ENCODE results near the gene MAZ. TPM values are rescaled to one million over a fixed set of nuclear protein-coding genes. Genes with fewer than 3 reads are reported as not detected.

The MAZ gene
- total and polyA plus RNA-seq, 8 donors = 11.7 to 865 (median 110) TPM

DNA sequence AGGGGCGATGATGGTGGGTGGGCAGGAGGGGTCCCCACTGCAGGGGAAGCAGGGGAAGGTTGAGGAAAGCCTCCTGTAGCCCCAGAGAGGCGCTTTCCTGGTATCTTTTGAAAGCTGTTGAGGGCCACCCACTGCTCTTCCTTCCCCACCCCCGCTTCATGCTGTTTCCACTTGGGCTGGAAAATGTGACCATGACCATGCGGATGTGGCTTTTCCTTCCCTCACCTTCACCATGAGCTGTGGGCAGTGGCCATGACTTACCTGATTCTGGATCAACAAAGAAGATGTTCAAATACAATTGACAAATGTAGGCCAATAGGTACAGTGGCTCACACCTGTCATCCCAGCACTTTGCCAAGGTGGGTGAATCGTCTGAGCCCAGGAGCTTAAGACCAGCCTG lies 27.8 kb downstream of the MAZ start:
- H3K36me3 ChIP-seq = peaks cover 72 to 96% (median 95%) of the 10 kb centered on the region in 4 donors

DNA sequence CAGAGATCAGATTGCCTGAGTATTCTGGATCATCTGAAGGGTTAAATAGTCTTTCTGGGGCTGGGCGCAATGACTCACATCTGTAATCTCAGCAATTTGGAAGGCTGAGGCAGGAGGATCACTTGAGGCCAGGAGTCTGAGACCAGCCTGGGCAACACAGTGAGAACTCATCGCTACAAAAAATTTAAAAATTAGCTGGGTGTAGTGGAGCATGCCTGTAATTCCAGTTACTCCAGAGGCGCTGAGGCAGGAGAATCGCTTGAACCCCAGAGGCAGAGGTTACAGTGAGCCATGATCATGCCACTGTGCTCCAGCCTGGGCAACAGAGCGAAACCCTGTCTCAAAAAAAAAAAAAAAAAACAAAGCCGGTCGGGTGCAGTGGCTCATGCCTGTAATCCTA lies 29.6 kb downstream of the MAZ start:
- Histone ChIP-seq H3K9me3 (no peaks in the 10 kb centered on the region), H3K36me3 (peaks cover 85 to 100% (median 100%) of the 10 kb centered on the region in 4 donors), H3K27me3 (no peaks in the 10 kb centered on the region), H3K27ac (no peak overlapping the region), H3K4me1 (peaks cover 0 to 5% (median 1%) of the 10 kb centered on the region in 4 donors), H3K4me3 (no peak overlapping the region)
- TF ChIP-seq EP300 (IDR thresholded peaks at IDR 0.05) (no peak), POLR2A (IDR thresholded peaks at IDR 0.05) (no peak), POLR2AphosphoS5 (IDR thresholded peaks at IDR 0.05) (no peak)
- TF ChIP-seq, protein P1, sequence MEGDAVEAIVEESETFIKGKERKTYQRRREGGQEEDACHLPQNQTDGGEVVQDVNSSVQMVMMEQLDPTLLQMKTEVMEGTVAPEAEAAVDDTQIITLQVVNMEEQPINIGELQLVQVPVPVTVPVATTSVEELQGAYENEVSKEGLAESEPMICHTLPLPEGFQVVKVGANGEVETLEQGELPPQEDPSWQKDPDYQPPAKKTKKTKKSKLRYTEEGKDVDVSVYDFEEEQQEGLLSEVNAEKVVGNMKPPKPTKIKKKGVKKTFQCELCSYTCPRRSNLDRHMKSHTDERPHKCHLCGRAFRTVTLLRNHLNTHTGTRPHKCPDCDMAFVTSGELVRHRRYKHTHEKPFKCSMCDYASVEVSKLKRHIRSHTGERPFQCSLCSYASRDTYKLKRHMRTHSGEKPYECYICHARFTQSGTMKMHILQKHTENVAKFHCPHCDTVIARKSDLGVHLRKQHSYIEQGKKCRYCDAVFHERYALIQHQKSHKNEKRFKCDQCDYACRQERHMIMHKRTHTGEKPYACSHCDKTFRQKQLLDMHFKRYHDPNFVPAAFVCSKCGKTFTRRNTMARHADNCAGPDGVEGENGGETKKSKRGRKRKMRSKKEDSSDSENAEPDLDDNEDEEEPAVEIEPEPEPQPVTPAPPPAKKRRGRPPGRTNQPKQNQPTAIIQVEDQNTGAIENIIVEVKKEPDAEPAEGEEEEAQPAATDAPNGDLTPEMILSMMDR (IDR thresholded peaks at IDR 0.05) = no peak
- intact Hi-C loops (cut with DNase I; ENCODE audit: low total_unique reads) = no loop called here
- no peak for DNase-seq
- 87 to 94% (median 91%) methylated on average over 7 of the region's 7 CpGs for WGBS, 5 donors

More for the DNA sequence above, 27.8 kb downstream of the MAZ start:
- no peak for DNase-seq
- Histone ChIP-seq H3K4me3 (no peak overlapping the region), H3K4me1 (peaks cover 1 to 20% (median 19%) of the 10 kb centered on the region in 4 donors), H3K27me3 (no peaks in the 10 kb centered on the region), H3K27ac (no peak overlapping the region), H3K9me3 (no peaks in the 10 kb centered on the region)
- no peak for TF ChIP-seq EP300 (IDR thresholded peaks at IDR 0.05)
- TF ChIP-seq, protein P1 (IDR thresholded peaks at IDR 0.05) = no peak
- no peak for TF ChIP-seq POLR2AphosphoS5 (IDR thresholded peaks at IDR 0.05)
- TF ChIP-seq POLR2A (IDR thresholded peaks at IDR 0.05) = no peak
- intact Hi-C loops (cut with DNase I; ENCODE audit: low total_unique reads) = no loop called here
- 93 to 98% (median 95%) methylated on average over 5 of the region's 5 CpGs for WGBS, 5 donors

DNA sequence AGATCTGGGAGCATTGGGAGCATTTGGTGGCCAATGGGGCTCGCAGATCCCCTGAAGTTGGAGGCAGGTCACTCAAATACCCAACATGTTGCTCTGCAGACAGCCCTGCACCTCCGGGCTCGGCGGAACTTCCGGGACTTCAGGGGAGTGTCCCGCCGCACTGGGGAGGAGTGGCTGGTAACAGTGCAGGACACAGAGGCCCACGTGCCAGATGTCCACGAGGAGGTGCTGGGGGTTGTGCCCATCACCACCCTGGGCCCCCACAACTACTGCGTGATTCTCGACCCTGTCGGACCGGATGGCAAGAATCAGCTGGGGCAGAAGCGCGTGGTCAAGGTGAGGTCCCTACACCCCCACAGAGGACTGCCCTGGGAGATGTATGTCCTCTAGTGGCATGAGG lies 30.3 kb downstream of the MAZ start:
- TF ChIP-seq, protein P1 (IDR thresholded peaks at IDR 0.05) = no peak
- H3K27me3 ChIP-seq = no peaks in the 10 kb centered on the region
- no peak for DNase-seq
- H3K27ac ChIP-seq = no peak overlapping the region
- H3K36me3 ChIP-seq = peaks cover 85 to 100% (median 100%) of the 10 kb centered on the region in 4 donors
- H3K4me3 ChIP-seq = no peak overlapping the region
- intact Hi-C loops (cut with DNase I; ENCODE audit: low total_unique reads) = no loop called here
- WGBS, 5 donors = 82 to 90% (median 86%) methylated on average over 13 to 15 of the region's 15 CpGs
- no peaks in the 10 kb centered on the region for H3K9me3 ChIP-seq
- no peaks in the 10 kb centered on the region for H3K4me1 ChIP-seq

DNA sequence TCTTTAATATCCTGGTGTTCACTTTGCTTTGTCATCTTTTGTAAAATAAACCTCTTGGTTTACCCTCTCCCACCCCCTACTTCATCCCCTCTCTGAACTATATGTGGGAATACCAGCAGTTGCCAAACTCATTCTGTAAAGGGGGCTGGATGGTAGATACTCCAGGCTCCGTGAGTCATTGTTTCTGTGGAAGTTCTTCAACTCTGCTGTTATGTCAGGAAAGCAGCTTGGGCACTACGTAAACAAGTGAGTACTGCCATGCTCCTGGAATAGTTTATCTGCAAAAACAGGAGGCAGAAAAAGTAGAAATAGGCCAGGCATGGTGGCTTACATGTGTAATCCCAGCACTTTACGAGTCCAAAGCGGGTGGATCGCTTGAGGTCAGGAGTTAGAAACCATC lies 31.5 kb downstream of the MAZ start:
- 91 to 96% (median 94%) methylated on average over 5 of the region's 5 CpGs for WGBS, 5 donors
- Histone ChIP-seq H3K4me1 (no peaks in the 10 kb centered on the region), H3K36me3 (peaks cover 89 to 100% (median 100%) of the 10 kb centered on the region in 4 donors), H3K27ac (no peak overlapping the region), H3K4me3 (no peak overlapping the region), H3K27me3 (no peaks in the 10 kb centered on the region), H3K9me3 (no peaks in the 10 kb centered on the region)
- intact Hi-C loops (cut with DNase I; ENCODE audit: low total_unique reads) = no loop called here
- TF ChIP-seq POLR2A (IDR thresholded peaks at IDR 0.05) = no peak
- TF ChIP-seq EP300 (IDR thresholded peaks at IDR 0.05) = no peak
- TF ChIP-seq, protein P1 (IDR thresholded peaks at IDR 0.05) = no peak
- TF ChIP-seq POLR2AphosphoS5 (IDR thresholded peaks at IDR 0.05) = no peak
- DNase-seq = no peak
